Activated CD4-positive, alpha-beta T cell treated with anti-CD3 and anti-CD28 coated beads, Interleukin-2, amount 50 U/mL, for 48 hours (primary cell): ENCODE results near the gene UROD.
A peak's percentile ranks its signal among the peaks of the same experiment; 100 is the strongest.
"Not testable (repeated sequence)": the region's sequence is repeated elsewhere in the genome, so short reads cannot be mapped to it uniquely, and the experiment has no call there.

Experiments
- DNase-seq, 2 experiments: peaks; one replicate each; pipeline ENCODE4 v3.0.0-alpha.2; 2020

The UROD gene

DNA sequence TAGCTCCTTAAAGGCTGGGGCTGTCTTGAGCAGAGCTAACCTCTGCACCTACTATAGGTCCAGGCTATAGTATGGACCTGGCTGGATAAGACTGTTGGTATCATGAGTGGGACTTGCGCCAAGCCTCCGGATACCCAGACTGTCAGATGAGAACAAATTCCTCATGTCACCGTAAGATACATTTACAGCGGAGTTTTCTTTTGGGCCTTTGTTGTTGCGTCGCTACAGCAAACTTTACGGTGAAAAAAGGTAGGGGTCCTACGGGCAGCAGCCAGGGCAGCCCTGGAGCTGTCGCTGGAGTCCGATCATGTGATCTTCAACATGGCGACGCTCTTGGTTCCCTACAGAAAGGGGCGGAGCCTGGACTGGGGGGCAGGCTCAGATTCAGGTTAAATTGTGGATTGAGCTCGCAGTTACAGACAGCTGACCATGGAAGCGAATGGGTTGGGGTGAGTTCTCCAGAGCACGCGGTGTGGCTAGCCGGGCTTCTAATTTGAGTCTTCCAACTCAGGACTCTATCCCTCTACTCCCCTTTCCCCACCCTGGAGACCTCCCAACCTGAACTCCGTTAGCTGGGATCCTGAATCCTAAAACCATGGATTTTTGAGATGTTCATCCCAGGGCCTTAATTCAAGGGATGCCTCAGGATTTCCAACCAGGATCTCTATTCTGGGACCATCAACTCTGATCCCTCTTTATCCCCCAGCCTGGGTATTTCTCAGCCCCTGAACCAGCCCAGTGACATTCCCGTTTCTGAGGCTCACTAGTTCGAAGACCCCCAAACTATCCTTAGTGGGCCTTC, at the start of gene UROD:
Gene UROD (plus strand): TSS at position 418 of the 802 bp plus-strand sequence. CDS start 12 bp downstream, at position 430.
- DNase-seq = peak; percentile 93 to 96

DNA sequence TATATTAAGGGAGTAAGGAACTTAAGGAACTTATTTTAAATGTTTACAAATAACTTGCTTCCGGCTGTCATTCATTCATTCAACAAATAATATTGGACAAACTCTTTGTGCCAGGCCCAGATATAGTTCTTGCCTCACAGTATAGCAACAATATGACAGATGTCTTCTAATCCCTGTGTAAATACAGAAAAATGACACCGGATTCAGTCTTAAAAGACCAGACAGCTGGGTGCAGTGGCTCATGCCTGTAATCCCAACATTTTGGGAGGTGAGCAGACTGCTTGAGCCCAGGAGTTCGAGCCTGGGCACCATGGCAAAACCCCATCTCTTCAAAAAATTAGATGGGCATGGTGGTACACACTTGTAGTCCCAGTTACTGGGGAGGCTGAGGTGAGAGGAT, 49.3 kb upstream of the UROD start:
- DNase-seq = no peak

DNA sequence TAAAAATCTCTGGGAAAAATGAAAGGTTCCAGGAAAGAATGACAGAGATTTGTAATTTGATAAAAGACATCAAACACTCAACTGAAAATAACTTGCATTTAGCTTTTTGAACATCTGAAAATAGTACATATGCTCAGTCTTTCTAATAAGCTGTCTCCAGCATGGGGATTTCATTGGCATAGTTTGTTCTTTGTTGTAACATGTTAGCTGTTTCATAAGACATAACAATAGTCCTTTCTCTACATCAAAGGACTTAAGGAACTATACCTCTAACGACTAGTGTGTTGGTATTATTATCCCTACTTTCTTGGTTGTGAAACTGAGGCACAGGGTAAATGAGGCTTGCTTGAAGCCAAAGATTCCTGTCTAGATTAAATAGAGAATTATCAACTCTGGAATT, 47.7 kb upstream of the UROD start:
- DNase-seq = no peak

DNA sequence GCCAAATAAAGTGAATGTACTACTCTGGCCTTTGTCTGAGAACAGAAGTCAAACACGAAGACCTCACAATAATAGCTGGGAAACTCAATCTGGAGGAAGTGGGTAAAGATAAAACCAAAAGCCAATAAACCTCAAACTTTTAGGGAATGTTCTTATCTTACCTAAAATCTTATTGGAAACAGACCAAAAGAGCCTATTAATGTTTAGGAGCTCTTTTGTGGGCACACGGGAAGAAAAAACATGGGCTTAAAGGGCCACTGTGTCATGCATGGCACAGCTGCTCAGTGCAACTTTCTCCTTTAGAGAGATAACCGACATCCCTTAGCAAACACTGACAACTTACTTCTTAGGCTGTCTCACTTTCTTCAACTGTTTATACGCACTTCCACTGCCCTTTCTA, 41.7 kb upstream of the UROD start:
- DNase-seq = no peak

DNA sequence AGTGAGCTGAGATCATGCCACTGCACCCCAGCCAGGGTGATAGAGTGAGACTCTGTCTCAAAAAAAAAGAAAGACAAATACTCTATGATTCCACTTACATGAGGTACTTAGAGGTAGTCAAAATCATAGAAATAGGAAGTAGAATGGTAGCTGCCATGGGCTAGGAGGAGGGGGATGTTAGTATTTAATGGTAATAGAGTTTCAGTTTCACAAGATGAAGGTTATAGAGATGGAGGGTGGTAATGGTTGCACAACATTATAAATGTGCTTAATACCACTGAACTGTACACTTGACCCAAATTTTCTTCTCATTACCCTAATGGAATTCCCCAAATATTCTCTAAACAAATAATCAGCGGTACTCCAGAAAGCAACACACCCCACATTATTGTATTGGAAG, 38.4 kb upstream of the UROD start:
- no peak for DNase-seq

DNA sequence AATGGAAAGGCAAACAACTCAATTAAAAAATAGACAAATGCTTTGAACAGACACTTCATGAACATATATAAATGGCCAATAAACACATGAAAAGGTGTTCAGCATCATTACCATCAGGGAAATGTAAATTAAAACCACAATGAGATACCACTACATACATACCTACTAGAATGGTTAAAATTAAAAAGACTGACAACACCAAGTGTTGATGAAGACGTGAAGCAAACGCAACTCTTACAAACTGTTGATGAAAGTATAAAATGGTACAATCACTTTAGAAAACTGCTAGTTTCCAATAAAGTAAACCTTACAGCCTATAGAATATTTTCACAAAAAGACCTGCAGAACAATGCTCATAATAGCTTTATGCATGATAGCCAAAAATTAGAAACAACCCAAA, 35.8 kb upstream of the UROD start:
- DNase-seq = no peak

DNA sequence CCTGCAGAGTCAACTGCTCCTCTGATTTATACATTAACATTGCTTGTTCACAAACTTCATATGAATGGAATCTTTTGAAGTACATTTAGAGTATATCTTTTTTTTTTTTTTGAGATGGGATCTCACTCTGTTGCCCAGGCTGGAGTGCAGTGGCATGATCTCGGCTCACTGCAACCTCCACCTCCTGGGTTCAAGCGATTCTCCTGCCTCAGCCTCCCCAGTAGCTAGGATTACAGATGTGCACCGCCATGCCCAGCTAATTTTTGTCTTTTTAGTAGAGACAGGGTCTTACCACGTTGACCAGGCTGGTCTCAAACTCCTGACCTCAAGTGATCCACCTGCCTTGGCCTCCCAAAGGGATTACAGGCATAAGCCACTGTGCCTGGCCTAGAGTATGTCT, 34.7 kb upstream of the UROD start:
- DNase-seq = not testable (repeated sequence)

DNA sequence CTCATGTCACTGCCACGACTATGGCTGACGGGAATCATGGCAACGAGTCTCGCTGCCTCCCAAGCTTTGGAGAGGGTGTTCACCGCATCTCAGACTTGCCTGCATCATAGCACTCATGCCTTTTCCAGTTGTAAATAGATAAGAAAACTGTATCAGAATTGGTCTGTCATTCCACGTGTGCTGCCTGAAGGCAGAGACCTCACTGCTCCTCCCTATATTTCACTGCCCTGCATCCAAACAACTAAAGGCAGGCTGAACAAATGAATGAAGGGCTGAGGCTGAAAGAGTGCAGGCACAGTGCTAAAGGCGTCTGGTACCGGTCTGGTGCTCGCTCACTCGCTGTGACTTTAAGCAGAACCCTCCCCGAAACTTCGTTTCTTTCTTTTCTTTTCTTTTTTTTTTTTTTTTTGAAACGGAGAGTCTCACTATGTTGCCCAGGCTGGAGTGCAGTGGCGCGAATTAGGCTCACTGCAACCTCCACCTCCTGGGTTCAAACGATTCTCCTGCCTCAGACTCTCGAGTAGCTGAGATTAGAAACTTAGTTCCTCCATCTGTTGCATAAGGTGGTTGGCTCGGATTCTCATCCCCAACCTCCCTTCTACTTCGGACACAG, 26.2 kb upstream of the UROD start:
- no peak for DNase-seq

DNA sequence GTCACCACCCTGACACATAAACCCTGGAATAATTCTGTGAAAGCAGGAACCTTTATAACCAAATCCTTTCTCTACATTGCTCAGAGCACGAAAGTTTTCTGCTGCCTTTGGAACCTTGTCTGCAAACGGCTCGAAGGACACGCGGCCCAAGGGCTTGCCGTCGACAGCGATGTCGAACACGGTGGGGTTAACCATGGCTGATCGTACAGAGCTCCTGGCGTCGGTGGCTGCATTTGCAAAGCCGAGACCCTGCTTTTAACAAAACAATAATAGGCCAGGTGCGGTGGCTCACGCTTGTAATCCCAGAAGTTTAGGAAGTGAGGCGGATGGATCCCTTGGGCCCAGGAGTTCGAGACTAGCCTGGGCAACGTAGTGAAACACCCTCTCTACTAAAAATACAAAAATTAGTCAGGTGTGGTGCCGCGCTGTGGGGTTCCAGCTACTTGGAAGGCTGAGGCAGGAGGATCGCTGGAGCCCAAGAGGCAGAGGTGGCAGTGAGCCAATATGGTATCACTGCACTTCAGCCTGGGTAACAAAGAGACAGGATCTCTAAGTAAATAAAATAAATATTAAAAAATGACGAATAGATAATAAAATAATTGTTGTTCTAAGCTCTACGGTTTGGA, 23.4 kb upstream of the UROD start:
- DNase-seq = no peak

DNA sequence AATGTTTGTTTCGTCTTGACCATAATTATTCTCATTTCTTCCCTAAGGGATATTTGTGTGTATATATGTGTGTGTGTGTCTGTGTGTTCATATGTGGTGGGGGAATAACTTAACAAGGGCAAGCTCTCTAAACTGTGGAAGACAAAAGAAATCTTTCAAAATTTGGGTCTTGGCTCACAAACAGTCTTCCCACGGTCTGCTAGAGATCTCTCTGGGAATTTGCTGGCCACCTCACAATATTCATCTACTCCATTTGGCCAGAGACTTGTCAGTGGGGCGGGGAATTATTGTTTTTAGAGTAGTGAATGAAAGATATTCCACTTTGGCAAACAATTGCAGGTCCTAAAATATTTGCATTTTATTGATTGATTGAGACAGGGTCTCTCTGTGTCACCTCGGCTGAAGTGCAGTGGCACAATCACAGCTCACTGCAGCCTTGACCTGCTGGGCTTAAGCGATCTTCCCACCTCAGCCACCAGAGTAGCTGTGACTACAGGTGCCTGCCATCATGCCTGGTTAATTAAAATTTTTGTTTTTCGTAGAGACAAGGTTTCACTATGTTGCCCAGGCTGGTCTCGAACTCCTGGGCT, 17.6 kb upstream of the UROD start:
- DNase-seq = no peak

DNA sequence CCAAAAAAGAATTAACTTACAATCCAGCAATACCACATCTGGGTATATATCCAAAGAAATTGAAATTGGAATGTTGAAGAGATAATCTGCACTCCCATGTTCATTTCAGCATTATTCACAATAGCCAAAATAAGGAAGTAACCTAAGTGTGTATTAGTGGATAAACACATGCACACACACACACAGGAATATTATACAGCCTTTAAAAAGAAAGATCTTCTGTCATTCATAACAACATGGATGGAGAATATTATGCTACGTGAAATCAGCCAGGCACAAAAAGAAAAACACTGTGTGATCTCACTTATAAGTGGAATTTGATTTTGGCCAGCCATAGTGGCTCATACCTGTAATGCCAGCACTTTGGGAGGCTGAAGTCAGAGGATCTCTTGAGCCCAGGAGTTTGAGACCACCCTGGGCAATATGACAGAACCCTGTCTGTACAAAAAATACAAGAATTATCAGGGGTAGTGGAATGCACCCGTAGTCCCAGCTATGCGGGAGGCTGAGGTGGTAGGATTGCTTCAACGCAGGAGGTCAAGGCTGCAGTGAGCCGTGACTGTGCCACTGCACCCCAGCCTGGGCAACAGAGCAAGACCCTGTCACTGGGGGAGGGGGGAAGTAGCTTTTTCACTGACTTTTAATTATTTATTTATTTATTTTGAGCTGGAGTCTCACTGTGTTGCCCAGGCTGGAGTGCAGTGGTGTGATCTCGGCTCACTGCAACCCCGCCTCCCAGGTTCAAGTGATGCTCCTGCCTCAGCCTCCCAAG, 16.4 kb upstream of the UROD start:
- DNase-seq = no peak

DNA sequence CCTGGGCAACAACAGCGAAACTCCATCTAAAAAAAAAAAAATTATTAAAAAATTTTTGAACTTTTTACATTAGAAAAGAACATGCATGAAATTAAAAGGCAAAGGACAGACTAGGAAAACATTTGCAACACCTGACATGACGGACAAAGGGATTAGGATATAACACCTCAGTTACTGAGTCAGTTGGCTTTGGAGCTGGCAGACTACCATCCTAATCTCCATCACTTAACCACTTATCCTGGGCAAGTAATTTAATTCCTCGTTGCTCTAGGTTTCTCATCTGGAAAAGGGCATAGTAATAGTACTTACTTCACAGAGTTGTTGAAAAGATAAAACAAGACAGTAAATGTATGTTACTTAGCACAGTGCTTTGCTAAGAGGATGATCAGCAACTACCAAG, 12.8 kb upstream of the UROD start:
- DNase-seq = no peak

DNA sequence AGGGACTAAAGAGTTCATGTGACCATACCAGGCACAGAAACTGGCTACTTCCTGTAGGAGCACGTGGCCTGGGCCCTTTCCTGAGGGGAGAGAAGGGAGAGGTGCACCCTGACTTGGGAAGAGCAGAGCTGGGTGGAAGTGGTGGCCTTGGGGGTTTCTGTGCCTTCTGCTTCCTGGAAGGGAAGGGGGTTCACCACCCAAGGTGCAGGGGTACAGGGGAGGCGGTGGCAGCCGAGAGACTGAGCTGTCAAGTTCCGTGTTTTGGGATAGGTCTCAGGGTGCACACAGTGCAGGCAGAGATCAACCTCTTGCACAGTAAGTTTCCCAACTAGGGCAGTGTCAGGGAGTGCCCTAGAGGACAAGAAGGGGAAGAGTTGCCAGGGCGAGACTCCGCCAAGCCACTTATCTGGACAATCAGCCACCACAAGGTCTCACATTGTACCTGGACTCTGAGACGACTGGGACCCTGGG, 11.0 kb upstream of the UROD start:
- no peak for DNase-seq

DNA sequence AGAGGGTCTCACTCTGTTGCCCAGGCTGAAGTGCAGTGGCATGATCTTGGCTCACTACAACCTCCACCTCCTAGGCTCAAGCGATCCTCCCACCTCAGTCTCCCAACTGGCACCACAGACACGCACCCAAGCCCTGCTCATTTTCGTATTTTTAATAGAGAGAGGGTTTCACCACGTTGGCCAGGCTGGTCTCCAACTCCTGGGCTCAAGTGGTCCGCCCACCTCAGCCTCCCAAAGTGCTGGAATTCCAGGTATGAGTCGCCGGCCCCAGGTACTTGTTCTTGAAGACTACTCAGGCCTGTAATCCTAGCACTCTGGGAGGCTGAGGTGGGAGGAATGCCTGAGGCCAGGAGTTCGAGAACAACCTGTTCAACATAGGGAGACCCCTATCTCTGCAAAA, 10.5 kb upstream of the UROD start:
- DNase-seq = not testable (repeated sequence)

DNA sequence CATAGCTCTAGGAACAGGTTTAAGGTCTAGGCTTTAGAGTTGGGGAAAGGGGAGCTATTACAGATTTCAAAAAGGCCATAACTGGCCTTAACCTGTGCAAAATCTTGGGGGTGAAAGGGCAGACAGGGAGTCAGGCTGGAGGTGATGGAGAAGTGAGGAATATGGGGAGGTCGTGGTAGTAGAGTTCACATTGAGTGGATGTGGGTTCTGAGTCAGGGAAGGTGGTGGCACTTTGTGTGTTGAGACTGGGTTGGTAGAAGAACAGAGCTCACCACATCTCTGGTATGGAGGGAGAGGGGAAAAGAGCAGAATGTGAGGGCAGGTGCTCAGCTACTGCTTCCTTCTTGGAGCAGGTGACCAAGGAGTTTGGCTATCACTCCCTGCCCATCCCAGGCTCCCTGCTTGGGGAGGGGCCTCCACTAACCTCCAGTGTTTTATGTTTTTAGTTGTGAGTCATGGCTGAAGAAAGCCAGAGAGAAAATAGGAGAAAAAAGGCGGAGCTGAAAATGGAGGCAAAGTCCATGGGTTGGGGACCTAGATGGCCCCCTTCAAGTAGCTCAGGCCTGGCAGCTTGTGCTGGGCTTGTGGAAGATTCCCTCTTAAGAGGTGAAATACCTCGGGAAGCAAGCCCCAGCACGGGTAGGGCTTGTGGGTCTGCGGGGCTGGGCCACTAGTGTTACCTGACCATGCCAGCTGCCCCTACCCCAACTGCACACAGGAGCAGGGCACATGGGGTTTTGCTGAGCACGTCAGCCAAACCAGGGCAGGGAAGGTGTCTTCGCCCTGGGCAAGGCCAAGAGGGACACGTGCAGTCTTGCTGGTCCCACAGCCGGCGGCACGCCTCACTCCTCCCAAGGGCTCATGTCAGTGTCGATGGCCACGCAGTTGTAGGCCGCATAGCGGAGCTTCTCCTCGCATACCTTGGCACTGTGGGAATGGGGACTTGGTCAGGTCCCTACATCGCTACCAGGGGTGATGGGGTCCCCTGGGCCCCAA, 9.1 kb upstream of the UROD start:
- DNase-seq = no peak

DNA sequence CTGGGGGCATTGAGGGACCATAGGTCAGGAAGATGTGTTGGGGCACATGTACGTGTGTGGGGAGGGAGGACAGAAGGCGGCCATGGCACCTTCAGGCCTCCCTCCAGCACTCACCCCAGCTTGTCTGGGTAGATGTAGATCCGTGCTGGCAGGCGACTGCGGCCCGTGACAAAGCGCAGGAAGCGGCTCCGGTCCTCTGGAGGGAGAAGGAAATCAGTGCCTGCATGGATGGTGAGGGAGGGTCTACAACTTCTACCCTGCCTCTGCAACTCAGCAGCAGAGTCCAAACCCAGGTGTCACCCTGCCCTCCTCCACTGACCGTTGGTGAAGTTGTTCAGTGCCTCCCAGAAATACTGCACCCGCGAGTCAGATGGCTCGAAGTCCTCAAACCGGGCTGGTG, 8.3 kb upstream of the UROD start:
- DNase-seq = no peak

DNA sequence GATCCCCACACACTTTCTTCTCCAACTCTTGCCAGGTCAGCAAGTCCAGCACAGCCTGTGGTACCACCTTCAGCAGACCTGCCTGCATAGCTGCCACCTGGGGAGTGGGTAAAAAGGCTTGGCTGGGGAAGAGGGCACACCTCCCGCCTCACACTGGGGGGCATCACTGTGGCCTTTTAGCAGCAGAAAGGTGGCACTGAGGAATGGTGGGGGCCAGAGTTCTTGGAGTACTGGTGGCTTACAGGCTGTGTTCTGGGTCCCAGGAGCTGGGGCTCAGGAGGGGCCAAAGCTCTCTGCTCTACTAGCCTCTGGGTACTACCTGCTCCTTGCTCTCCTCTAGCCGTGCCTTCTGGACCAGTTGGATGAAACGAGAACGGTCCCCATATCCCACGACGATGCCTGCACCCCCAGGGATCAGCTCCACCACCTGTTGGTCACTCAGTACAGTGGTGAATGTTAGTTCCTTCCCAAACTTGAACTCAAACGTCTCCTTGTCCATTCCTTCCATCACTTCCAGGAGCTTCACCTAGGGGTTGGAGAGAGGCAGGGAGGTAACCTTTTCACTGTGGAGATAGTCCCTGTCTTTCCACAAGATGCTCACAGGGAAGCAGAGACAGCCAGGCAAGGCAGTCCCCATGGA, 7.7 kb upstream of the UROD start:
- DNase-seq = no peak

DNA sequence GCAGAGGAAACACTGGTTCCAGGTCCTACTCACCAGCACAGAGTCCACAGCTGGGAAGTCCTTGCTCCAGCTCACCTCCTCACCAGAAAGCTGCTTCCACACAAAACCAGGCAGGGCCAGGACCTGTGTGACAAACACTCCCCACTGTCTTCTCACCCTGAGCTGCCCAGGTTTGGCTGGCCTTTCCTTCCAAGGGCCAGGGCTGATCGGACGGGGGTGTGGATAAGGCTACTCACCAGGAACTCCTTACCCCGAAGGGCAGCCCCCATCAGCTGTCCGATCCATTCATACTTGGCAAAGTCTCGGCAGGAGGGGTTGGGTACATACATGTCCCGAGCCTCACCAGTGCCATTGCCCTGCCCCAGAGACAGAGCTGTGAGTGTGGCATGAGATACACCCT, 6.3 kb upstream of the UROD start:
- DNase-seq = no peak

DNA sequence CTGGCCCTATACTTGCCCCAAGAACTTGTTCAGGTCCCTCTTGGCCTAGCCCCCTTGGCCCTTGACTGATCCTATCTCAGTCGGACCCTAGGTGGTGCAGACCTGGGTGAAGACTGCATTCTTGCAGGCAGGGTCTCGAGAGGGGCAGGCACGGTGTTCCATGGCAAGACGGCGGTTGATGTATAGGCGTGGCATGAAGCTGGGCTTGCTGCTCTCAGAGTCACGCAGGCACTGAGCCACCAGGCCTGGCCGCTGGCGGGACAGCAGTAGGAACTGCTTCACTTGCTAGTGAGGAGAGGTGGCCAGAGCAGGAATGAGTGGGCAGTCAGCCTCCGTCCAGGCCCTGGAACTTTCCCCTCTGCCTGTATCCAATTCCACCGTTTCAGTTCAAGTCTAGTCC, 4.7 kb upstream of the UROD start:
- no peak for DNase-seq

DNA sequence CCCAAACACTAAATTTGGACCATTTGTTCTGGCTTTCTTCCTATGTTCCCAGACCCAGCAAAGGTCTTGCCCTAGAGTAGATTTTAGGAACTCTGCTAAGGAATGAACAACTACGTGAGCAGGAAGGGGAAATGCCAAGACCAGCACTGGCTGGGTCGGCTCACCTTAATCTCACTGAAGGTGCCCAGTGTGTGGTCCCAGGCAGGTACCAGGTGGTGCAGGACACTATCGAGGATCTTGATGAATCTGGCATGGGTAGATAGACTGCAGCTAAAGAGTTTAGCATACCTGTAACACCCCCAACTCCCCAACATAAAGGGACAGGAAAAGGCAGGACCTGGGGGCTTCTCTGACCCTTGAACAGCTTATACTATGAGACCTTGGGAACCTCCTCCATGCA, 4.0 kb upstream of the UROD start:
- DNase-seq = no peak

DNA sequence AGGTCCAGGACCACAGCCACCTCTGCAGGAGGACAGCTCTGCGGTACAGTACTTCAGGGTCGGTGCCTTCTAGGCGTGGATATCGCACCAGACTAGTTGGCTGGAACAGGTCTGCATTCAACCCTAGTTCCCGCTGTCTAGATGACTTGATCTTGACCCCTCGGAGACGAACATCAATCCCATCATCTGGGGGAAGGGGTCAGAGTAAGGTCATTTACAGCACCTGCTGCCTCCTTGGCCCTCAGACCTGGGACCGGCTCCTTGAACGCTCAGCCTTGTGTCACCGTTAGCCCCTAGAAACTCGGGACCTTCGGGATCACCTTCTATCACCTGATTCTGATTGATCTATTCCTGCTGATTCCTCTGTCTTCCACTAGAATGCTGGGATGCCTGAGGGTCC, 3.5 kb upstream of the UROD start:
- no peak for DNase-seq
